H1 (cell line): ENCODE data around the gene RBM25. TPM values are rescaled to one million over a fixed set of nuclear protein-coding genes. Genes with fewer than 3 reads are reported as not detected.

Experiments used
- CTCF ChIA-PET: fragments of 300-600 bp; sonication (Branson Sonifier 250); formaldehyde crosslinking; loops from one replicate; lab custom pipeline; 2021; ENCODE audit not compliant: partially characterized antibody; lab: Charles Lee
- POLR2A ChIA-PET: fragments of 300-600 bp; sonication (Branson Sonifier 250); formaldehyde crosslinking; loops from one replicate; lab custom pipeline; 2021; ENCODE audit warnings: inconsistent platforms; ENCODE audit not compliant: partially characterized antibody; lab: Charles Lee
- DNase-seq, 2 experiments: peaks; one replicate each; pipeline versions ENCODE4 v3.0.0 to v3.0.0-alpha.2; 2010 to 2022; ENCODE audit warnings: low spot score in 2 of 2, low read depth in 1 of 2, mixed read lengths in 1 of 2
- FAIRE-seq: peaks from 2 replicates; lab custom pipeline; 2011; peaks lifted over from hg19 to GRCh38; lab: Jason Lieb, UNC
- H2AFZ ChIP-seq: 2 replicates; pipeline ENCODE4 v1.8.1; 2012; ENCODE audit warnings: low read length, inconsistent platforms
- H2AK5ac ChIP-seq: 2 replicates; pipeline ENCODE4 v1.6.1; 2013; ENCODE audit warnings: low read depth, low read length
- H2BK120ac ChIP-seq: replicated peaks from 2 replicates; pipeline ENCODE3; 2013; ENCODE audit warnings: low read depth, low read length, inconsistent platforms
- H2BK12ac ChIP-seq: 2 replicates; pipeline ENCODE4 v1.6.1; 2013; ENCODE audit warnings: low read depth, low read length
- H2BK15ac ChIP-seq: 2 replicates; pipeline ENCODE4 v1.6.1; 2013; ENCODE audit warnings: low read length
- H2BK20ac ChIP-seq: 2 replicates; pipeline ENCODE4 v1.6.1; 2013; ENCODE audit warnings: low read length
- H2BK5ac ChIP-seq: 2 replicates; pipeline ENCODE4 v1.6.1; 2013; ENCODE audit warnings: low read depth, low read length
- H3K14ac ChIP-seq: 2 replicates; pipeline ENCODE4 v1.6.1; 2013; ENCODE audit warnings: inconsistent platforms; ENCODE audit not compliant: insufficient read length
- H3K18ac ChIP-seq: 2 replicates; pipeline ENCODE4 v1.6.1; 2013; ENCODE audit warnings: low read length; ENCODE audit errors: extremely low read depth
- H3K23ac ChIP-seq: 2 replicates; pipeline ENCODE4 v1.6.1; 2013; ENCODE audit warnings: inconsistent platforms; ENCODE audit not compliant: insufficient read length
- H3K23me2 ChIP-seq: 2 replicates; pipeline ENCODE4 v1.6.1; 2013; ENCODE audit warnings: low read depth, low read length
- H3K27ac ChIP-seq: 2 replicates; pipeline ENCODE4 v1.6.1; 2011; ENCODE audit warnings: low read depth, low read length, inconsistent platforms
- H3K27me3 ChIP-seq, 4 experiments: replicated peaks in 1 of 4; 1 replicate in 1 of 4; 2 replicates in 3 of 4; pipeline versions ENCODE4 v1.6.1 to v1.8.1; 2011 to 2013; ENCODE audit warnings: low read length in 3 of 4, mild to moderate bottlenecking in 3 of 4, inconsistent platforms in 2 of 4, mixed read lengths in 2 of 4, moderate library complexity in 1 of 4; ENCODE audit not compliant: control insufficient read depth in 3 of 4, insufficient read depth in 3 of 4; ENCODE audit errors: extremely low read depth in 1 of 4
- H3K36me3 ChIP-seq, 4 experiments: 2 replicates each; pipeline versions ENCODE4 v1.6.1 to v1.8.1; 2011 to 2013; ENCODE audit warnings: mild to moderate bottlenecking in 4 of 4, low read length in 3 of 4, moderate library complexity in 2 of 4, control low read depth in 1 of 4, inconsistent platforms in 1 of 4; ENCODE audit not compliant: insufficient read depth in 4 of 4, control insufficient read depth in 2 of 4
- H3K4ac ChIP-seq: replicated peaks from 2 replicates; pipeline ENCODE3; 2013; ENCODE audit warnings: low read length, low read depth, mixed read lengths, inconsistent platforms; ENCODE audit not compliant: insufficient read length
- H3K4me1 ChIP-seq, 4 experiments: replicated peaks in 1 of 4; 1 replicate in 1 of 4; 2 replicates in 3 of 4; pipeline versions ENCODE4 v1.6.1 to v1.8.1; 2011 to 2013; ENCODE audit warnings: low read length in 3 of 4, inconsistent platforms in 2 of 4, mixed read lengths in 1 of 4; ENCODE audit not compliant: insufficient read depth in 4 of 4, control insufficient read depth in 3 of 4
- H3K4me2 ChIP-seq, 2 experiments: 2 replicates each; pipeline versions ENCODE4 v1.6.1 to v1.8.1; 2011 to 2013; ENCODE audit warnings: low read depth in 2 of 2, low read length in 2 of 2, control low read depth in 1 of 2, inconsistent platforms in 1 of 2, mild to moderate bottlenecking in 1 of 2; ENCODE audit not compliant: insufficient read depth in 1 of 2
- H3K4me3 ChIP-seq, 4 experiments: fragments of 200-600, 300-600 bp in 1 of 4; sonication (generic), shearing (Covaris generic), sonication (Bioruptor Twin) in 1 of 4; 2 replicates each; pipeline versions ENCODE4 v1.5.1 to v1.8.1; 2011 to 2016; ENCODE audit warnings: low read length in 4 of 4, low read depth in 3 of 4, control low read depth in 2 of 4, inconsistent platforms in 2 of 4, mild to moderate bottlenecking in 2 of 4, mixed read lengths in 1 of 4, moderate library complexity in 1 of 4; ENCODE audit not compliant: insufficient read depth in 2 of 4; ENCODE audit errors: extremely low read depth in 1 of 4
- H3K56ac ChIP-seq: replicated peaks from 2 replicates; pipeline ENCODE3; 2013; ENCODE audit warnings: low read depth, mild to moderate bottlenecking, mixed read lengths, low read length, inconsistent platforms; ENCODE audit not compliant: insufficient read length
- H3K79me1 ChIP-seq: 2 replicates; pipeline ENCODE4 v1.6.1; 2013; ENCODE audit warnings: low read depth, low read length, control low read depth
- H3K79me2 ChIP-seq, 2 experiments: 2 replicates each; pipeline versions ENCODE4 v1.6.1 to v1.8.1; 2012 to 2013; ENCODE audit warnings: low read length in 2 of 2, mild to moderate bottlenecking in 2 of 2, inconsistent platforms in 1 of 2; ENCODE audit not compliant: insufficient read depth in 2 of 2, control insufficient read depth in 1 of 2
- H3K9ac ChIP-seq, 4 experiments: replicated peaks in 1 of 4; 1 replicate in 1 of 4; 2 replicates in 3 of 4; pipeline versions ENCODE4 v1.6.1 to v1.8.1; 2011 to 2013; ENCODE audit warnings: low read depth in 3 of 4, low read length in 3 of 4, control low read depth in 2 of 4, mild to moderate bottlenecking in 2 of 4, moderate library complexity in 2 of 4, inconsistent platforms in 1 of 4; ENCODE audit errors: extremely low read depth in 1 of 4
- H3K9me3 ChIP-seq, 2 experiments: 2 replicates each; pipeline versions ENCODE4 v1.6.1 to v1.8.1; 2012 to 2013; ENCODE audit warnings: mild to moderate bottlenecking in 2 of 2, moderate library complexity in 2 of 2, control low read depth in 1 of 2, inconsistent platforms in 1 of 2, low read depth in 1 of 2, low read length in 1 of 2, mixed read lengths in 1 of 2; ENCODE audit not compliant: insufficient read depth in 2 of 2
- H4K20me1 ChIP-seq, 2 experiments: replicated peaks in 1 of 2; 2 replicates each; pipeline versions ENCODE3 to v1.8.1; 2011 to 2013; ENCODE audit warnings: inconsistent platforms in 2 of 2, low read length in 2 of 2, mild to moderate bottlenecking in 1 of 2; ENCODE audit not compliant: insufficient read depth in 2 of 2, control insufficient read depth in 1 of 2
- H4K5ac ChIP-seq: 2 replicates; pipeline ENCODE4 v1.6.1; 2013; ENCODE audit warnings: low read length, low read depth, mixed read lengths, inconsistent platforms; ENCODE audit not compliant: insufficient read length
- H4K8ac ChIP-seq: 2 replicates; pipeline ENCODE4 v1.8.0; 2013; ENCODE audit warnings: mild to moderate bottlenecking, moderate library complexity, low read length, inconsistent platforms; ENCODE audit not compliant: insufficient read depth; ENCODE audit errors: extremely low read depth
- H4K91ac ChIP-seq: replicated peaks from 2 replicates; pipeline ENCODE3; 2013; ENCODE audit warnings: low read length, mixed read lengths, inconsistent platforms; ENCODE audit not compliant: insufficient read length
- ASH2L ChIP-seq: fragments of 200-600, 300-600 bp; sonication (generic); IDR thresholded peaks from one replicate; pipeline ENCODE4 v1.7.1; 2017; ENCODE audit warnings: low read length
- CTBP2 ChIP-seq: IDR thresholded peaks from 2 replicates; pipeline ENCODE4 v1.7.0; 2011; ENCODE audit warnings: borderline replicate concordance, mild to moderate bottlenecking, moderate library complexity, mixed read lengths, low read length; ENCODE audit not compliant: insufficient read depth, insufficient read length
- FOSL1 ChIP-seq: IDR thresholded peaks from 2 replicates; pipeline ENCODE4 v1.6.1; 2011; ENCODE audit warnings: mild to moderate bottlenecking, low read depth, low read length, moderate library complexity; ENCODE audit not compliant: insufficient read depth
- GTF2F1 ChIP-seq: IDR thresholded peaks from 2 replicates; pipeline ENCODE4 v1.6.1; 2012; ENCODE audit warnings: low read depth, low read length, improper control_type of control experiment, borderline replicate concordance
- HDAC2 ChIP-seq, 2 experiments: fragments of 300-600 bp in 1 of 2; sonication (generic) in 1 of 2; IDR thresholded peaks; 2 replicates each; pipeline ENCODE4 v1.6.1; 2011 to 2012; ENCODE audit warnings: low read depth in 2 of 2, low read length in 2 of 2, mild to moderate bottlenecking in 2 of 2, moderate library complexity in 2 of 2, borderline replicate concordance in 1 of 2, inconsistent platforms in 1 of 2
- NANOG ChIP-seq: IDR thresholded peaks from 2 replicates; pipeline ENCODE4 v1.6.1; 2011; ENCODE audit warnings: low read length, low read depth, mild to moderate bottlenecking, inconsistent platforms; ENCODE audit not compliant: insufficient read depth, poor library complexity, severe bottlenecking
- POLR2A ChIP-seq, 2 experiments: IDR thresholded peaks; 1 replicate in 1 of 2; 2 replicates in 1 of 2; pipeline ENCODE4 v1.6.1; 2011; ENCODE audit warnings: low read depth in 2 of 2, low read length in 2 of 2, mild to moderate bottlenecking in 2 of 2; ENCODE audit errors: control extremely low read depth in 1 of 2
- RAD21 ChIP-seq, 2 experiments: IDR thresholded peaks in 1 of 2; conservative IDR thresholded peaks in 1 of 2; 2 replicates each; pipeline ENCODE4 v1.6.1; 2011; ENCODE audit warnings: low read depth in 2 of 2, low read length in 2 of 2, improper control_type of control experiment in 1 of 2, inconsistent platforms in 1 of 2, mild to moderate bottlenecking in 1 of 2, moderate library complexity in 1 of 2
- WGBS, 2 experiments: shearing (Covaris generic) in 1 of 2; methylation state at CpG; one replicate each; pipeline versions ENCODE4 v1.1.6 to v1.1.7; 2013 to 2015; ENCODE audit warnings: low lambda C conversion rate in 2 of 2, mixed read lengths in 2 of 2, inconsistent platforms in 1 of 2, low coverage in 1 of 2, missing lambda C conversion rate in 1 of 2; ENCODE audit not compliant: insufficient replicate concordance in 2 of 2, insufficient coverage in 1 of 2, insufficient read length in 1 of 2; ENCODE audit errors: extremely low coverage in 1 of 2, missing lambda C conversion rate in 1 of 2; 5-methylcytosine and 5-hydroxymethylcytosine counted together
- polyA plus RNA-seq, 7 experiments: library from polyadenylated mRNA; depleted of rRNA in 3 of 7; stranded (reverse) in 5 of 7; unstranded in 2 of 7; fragments of >200 nt in 5 of 7; fragments of 200-250 nt in 2 of 7; gene quantifications; 1 replicate in 5 of 7; 2 replicates in 1 of 7; 4 replicates in 1 of 7; pipeline versions ENCODE4 v1.2.1 to v1.2.3, GENCODE V29; 2011 to 2013; ENCODE audit warnings: missing spikeins in 2 of 7, mixed read lengths in 2 of 7
- total RNA-seq: library from RNA; stranded (reverse); fragmentation: NEBNext Ultra II Directional; extraction: Animal tissue kit (Norgen Biotek cat#: 25700); gene quantifications from 2 replicates; pipeline ENCODE4 v1.2.1, GENCODE V29; 2021

The RBM25 gene
- total and polyA plus RNA-seq, 2 of the 8 experiments (the other 6 are each of a cell fraction or from before 2014, with no cell fraction given) = 25.6 to 134 TPM

DNA sequence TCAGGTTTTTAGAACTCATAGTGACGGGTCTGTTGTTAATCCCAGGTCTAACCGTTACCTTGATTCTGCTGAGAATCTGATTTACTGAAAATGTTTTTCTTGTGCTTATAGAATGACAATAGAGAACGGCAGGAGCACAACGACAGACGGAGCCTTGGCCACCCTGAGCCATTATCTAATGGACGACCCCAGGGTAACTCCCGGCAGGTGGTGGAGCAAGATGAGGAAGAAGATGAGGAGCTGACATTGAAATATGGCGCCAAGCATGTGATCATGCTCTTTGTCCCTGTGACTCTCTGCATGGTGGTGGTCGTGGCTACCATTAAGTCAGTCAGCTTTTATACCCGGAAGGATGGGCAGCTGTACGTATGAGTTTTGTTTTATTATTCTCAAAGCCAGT is 112.4 kb downstream of the RBM25 start:
- no peak overlapping the region for H2BK5ac ChIP-seq
- H3K18ac ChIP-seq = no peak overlapping the region
- H2AFZ ChIP-seq = no peak overlapping the region
- H3K4me1 ChIP-seq = peaks cover 2 to 10% (median 6%) of the 10 kb centered on the region in 4 experiments; a peak in 6 of 7 replicates
- H4K8ac ChIP-seq = no peak overlapping the region
- no peaks in the 10 kb centered on the region; the same call in 1 of the 2 replicates for H3K79me1 ChIP-seq
- peak overlapping the region; percentile 24 to 34; a peak in 3 of 4 replicates for H3K4me2 ChIP-seq
- no peak overlapping the region for H3K4ac ChIP-seq
- H3K23me2 ChIP-seq = no peaks in the 10 kb centered on the region
- no peak overlapping the region for H2BK15ac ChIP-seq
- H3K27me3 ChIP-seq = no peaks in the 10 kb centered on the region
- no peak overlapping the region for H4K91ac ChIP-seq
- 0 out of 2 replicates have a peak overlapping the region, but pooled peaks have one; percentile 4 for H2BK12ac ChIP-seq
- H4K5ac ChIP-seq = no peak overlapping the region
- FAIRE-seq = no peak
- POLR2A ChIA-PET = interaction anchor here (0.6 to 1.0 kb wide), 4 partner anchors 12 to 119 kb away, joined by 3 to 4 read pairs (median 3); partner anchors contain the start of gene PSEN1
- no peak overlapping the region for H3K27ac ChIP-seq
- CTCF ChIA-PET = interaction anchor here (1.1 kb wide), 2 partner anchors 62 to 113 kb away, joined by 3 to 5 read pairs; no protein-coding TSS in a partner anchor
- H4K20me1 ChIP-seq = peaks cover 4 to 6% of the 10 kb centered on the region in 2 experiments
- TF ChIP-seq CTBP2 (no peak), GTF2F1 (no peak), NANOG (peak; percentile 31), HDAC2 (IDR thresholded peaks at IDR 0.05; ENCODE audit: borderline replicate concordance in 1 of 2, low read depth in 2 of 2, low read length in 2 of 2) (no peak), RAD21 (IDR thresholded peaks at IDR 0.05 in 1 of 2, conservative IDR thresholded peaks at IDR 0.05 in 1 of 2; ENCODE audit: low read depth in 2 of 2, low read length in 2 of 2) (no peak), POLR2A (IDR thresholded peaks at IDR 0.05; ENCODE audit: control extremely low read depth in 1 of 2, low read depth in 2 of 2, low read length in 2 of 2) (no peak), FOSL1 (no peak), ASH2L (no peak)
- H3K56ac ChIP-seq = no peak overlapping the region
- H3K14ac ChIP-seq = no peak overlapping the region
- H3K9ac ChIP-seq = no peak overlapping the region
- no peaks in the 10 kb centered on the region for H3K79me2 ChIP-seq
- no peak overlapping the region; a peak in 1 of 8 replicates for H3K4me3 ChIP-seq
- 81% methylated on average over 11 of the region's 11 CpGs; no CpG with 5 or more reads in 1 of the 2 experiments for WGBS, 2 experiments
- DNase-seq = peak in 1 of 2 experiments; percentile 10
- H3K36me3 ChIP-seq = peaks cover 6 to 47% (median 24%) of the 10 kb centered on the region in 4 experiments
- H2BK120ac ChIP-seq = no peak overlapping the region
- no peak overlapping the region for H2BK20ac ChIP-seq
- no peak overlapping the region for H3K23ac ChIP-seq
- H3K9me3 ChIP-seq = no peaks in the 10 kb centered on the region
- H2AK5ac ChIP-seq = no peak overlapping the region; the same call in 1 of the 2 replicates
